ENCODE data around the gene POMP. TPM values are rescaled to one million over a fixed set of nuclear protein-coding genes. Genes with fewer than 3 reads are reported as not detected.
"Not testable (repeated sequence)": the region's sequence is repeated elsewhere in the genome, so short reads cannot be mapped to it uniquely, and the experiment has no call there.

The POMP gene
- total RNA-seq, 1 experiment from 2014 or later: 71.4 TPM

DNA sequence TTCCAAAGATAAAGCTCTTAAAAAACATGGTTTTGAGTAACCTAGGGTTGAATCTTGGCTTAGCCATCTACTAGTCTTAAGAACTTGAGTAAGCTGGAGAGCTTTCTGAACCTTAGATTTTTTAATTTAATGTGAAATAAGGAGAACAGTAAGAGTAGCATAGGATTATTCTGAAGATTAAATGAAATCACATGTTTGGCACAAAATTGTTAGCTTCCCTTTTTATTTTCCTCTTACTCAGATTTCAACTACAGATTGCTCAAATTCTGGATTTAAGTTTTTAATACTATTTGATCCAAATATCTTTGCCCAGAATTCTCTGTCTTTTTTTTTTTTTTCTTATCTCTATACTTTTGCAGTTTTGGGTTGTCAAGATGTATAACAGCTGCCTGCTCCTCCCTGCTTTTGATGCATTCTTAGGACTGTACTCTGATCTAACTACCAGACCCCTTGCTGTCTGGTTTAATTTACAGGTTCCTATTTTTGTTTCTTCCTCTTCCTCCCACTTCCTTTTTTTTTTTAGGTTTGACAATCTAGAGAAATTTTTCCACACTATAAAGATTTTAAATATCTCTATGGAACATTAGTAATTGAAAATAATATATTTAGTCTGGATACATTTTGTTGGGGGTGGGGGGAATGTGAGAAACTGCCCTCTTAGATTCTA is 12.3 kb downstream of the POMP start:
- H3K4me3 Mint-ChIP-seq (ENCODE audit: low read depth, unreplicated experiment): no peak overlapping the region
- no peaks in the 10 kb centered on the region for H3K27me3 Mint-ChIP-seq (ENCODE audit: unreplicated experiment)
- H3K36me3 Mint-ChIP-seq (ENCODE audit: insufficient read depth, unreplicated experiment): peaks cover 32% of the 10 kb centered on the region
- intact Hi-C loops (cut with micrococcal nuclease; ENCODE audit: unreplicated experiment): no loop called here
- DNase-seq: no peak
- H3K4me1 Mint-ChIP-seq (ENCODE audit: low read depth, unreplicated experiment): no peaks in the 10 kb centered on the region
- no peak overlapping the region for H3K27ac Mint-ChIP-seq (ENCODE audit: unreplicated experiment)
- TF ChIP-seq, protein P1, sequence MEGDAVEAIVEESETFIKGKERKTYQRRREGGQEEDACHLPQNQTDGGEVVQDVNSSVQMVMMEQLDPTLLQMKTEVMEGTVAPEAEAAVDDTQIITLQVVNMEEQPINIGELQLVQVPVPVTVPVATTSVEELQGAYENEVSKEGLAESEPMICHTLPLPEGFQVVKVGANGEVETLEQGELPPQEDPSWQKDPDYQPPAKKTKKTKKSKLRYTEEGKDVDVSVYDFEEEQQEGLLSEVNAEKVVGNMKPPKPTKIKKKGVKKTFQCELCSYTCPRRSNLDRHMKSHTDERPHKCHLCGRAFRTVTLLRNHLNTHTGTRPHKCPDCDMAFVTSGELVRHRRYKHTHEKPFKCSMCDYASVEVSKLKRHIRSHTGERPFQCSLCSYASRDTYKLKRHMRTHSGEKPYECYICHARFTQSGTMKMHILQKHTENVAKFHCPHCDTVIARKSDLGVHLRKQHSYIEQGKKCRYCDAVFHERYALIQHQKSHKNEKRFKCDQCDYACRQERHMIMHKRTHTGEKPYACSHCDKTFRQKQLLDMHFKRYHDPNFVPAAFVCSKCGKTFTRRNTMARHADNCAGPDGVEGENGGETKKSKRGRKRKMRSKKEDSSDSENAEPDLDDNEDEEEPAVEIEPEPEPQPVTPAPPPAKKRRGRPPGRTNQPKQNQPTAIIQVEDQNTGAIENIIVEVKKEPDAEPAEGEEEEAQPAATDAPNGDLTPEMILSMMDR (IDR thresholded peaks at IDR 0.05; ENCODE audit: unreplicated experiment): no peak
- H3K9me3 Mint-ChIP-seq (ENCODE audit: low read depth, unreplicated experiment): no peaks in the 10 kb centered on the region
- CTCF ChIA-PET: no interaction called here
- BruUV-seq (replicated peaks): no TSS peak

DNA sequence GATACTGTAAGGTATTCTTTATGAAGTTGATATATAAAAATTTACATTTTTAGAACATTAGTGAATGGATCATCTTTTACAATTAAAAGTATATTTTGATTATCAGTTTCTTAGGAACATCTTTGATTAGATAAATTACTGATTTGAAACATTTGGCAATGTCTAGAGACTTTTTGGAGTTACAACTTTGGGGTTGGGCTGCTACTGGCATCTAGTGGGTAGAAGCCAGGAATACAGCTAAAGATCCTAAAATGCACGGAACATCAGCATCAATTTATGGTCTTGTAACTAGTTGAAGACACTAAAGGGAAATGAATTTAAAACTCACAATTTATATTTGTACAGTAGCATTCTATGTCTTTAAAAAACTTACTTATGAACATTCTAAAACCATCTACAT is 19.9 kb downstream of the POMP start:
- Mint-ChIP-seq H3K9me3 (ENCODE audit: low read depth, unreplicated experiment) (no peaks in the 10 kb centered on the region), H3K36me3 (ENCODE audit: insufficient read depth, unreplicated experiment) (peaks cover 6% of the 10 kb centered on the region), H3K4me1 (ENCODE audit: low read depth, unreplicated experiment) (no peaks in the 10 kb centered on the region), H3K27ac (ENCODE audit: unreplicated experiment) (no peak overlapping the region), H3K4me3 (ENCODE audit: low read depth, unreplicated experiment) (no peak overlapping the region), H3K27me3 (ENCODE audit: unreplicated experiment) (no peaks in the 10 kb centered on the region)
- CTCF ChIA-PET: interaction anchor here (2.5 kb wide), 1 partner anchor 118 kb away, joined by 5 read pairs; no protein-coding TSS in a partner anchor
- DNase-seq: no peak
- TF ChIP-seq, protein P1 (IDR thresholded peaks at IDR 0.05; ENCODE audit: unreplicated experiment): no peak
- intact Hi-C loops (cut with micrococcal nuclease; ENCODE audit: unreplicated experiment): loop anchor here (1.0 kb wide), 1 partner anchor 117 kb away; no protein-coding TSS in a partner anchor
- BruUV-seq (replicated peaks): no TSS peak

DNA sequence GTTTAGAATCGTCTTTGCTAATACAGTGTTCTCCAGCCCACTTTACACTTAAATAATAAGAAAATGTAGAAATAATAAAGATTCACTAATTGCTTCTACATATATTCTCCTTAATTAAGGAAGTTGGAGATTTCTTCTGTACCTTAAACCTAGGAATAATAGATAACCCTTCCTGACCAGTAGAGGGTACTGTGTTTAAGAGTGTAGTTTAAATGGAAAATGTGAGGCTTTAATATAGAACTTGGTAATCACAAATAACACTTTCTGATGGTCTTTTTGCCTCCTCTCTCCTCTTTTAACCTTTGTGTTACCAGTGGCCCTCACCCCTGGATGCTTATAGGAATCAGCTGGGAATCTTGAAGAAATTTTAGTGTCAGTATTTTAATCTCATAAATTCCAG is 20.7 kb downstream of the POMP start:
- Mint-ChIP-seq H3K27me3 (ENCODE audit: unreplicated experiment) (no peaks in the 10 kb centered on the region), H3K27ac (ENCODE audit: unreplicated experiment) (no peak overlapping the region), H3K9me3 (ENCODE audit: low read depth, unreplicated experiment) (no peaks in the 10 kb centered on the region), H3K36me3 (ENCODE audit: insufficient read depth, unreplicated experiment) (peaks cover 6% of the 10 kb centered on the region), H3K4me1 (ENCODE audit: low read depth, unreplicated experiment) (no peaks in the 10 kb centered on the region), H3K4me3 (ENCODE audit: low read depth, unreplicated experiment) (no peak overlapping the region)
- TF ChIP-seq, protein P1 (IDR thresholded peaks at IDR 0.05; ENCODE audit: unreplicated experiment): no peak
- no TSS peak for BruUV-seq (replicated peaks)
- CTCF ChIA-PET: interaction anchor here (2.5 kb wide), 1 partner anchor 117 kb away, joined by 5 read pairs; no protein-coding TSS in a partner anchor
- intact Hi-C loops (cut with micrococcal nuclease; ENCODE audit: unreplicated experiment): loop anchor here (1.0 kb wide), 1 partner anchor 117 kb away; no protein-coding TSS in a partner anchor
- DNase-seq: no peak

GRCh38 chr13:28680541-28680940 is 21.6 kb downstream of the POMP start:
- H3K27ac Mint-ChIP-seq (ENCODE audit: unreplicated experiment): no peak overlapping the region
- H3K4me1 Mint-ChIP-seq (ENCODE audit: low read depth, unreplicated experiment): no peaks in the 10 kb centered on the region
- H3K36me3 Mint-ChIP-seq (ENCODE audit: insufficient read depth, unreplicated experiment): peaks cover 6% of the 10 kb centered on the region
- H3K27me3 Mint-ChIP-seq (ENCODE audit: unreplicated experiment): no peaks in the 10 kb centered on the region
- CTCF ChIA-PET: interaction anchor here (2.5 kb wide), 1 partner anchor 116 kb away, joined by 5 read pairs; no protein-coding TSS in a partner anchor
- intact Hi-C loops (cut with micrococcal nuclease; ENCODE audit: unreplicated experiment): no loop called here
- no TSS peak for BruUV-seq (replicated peaks)
- TF ChIP-seq, protein P1 (IDR thresholded peaks at IDR 0.05; ENCODE audit: unreplicated experiment): no peak
- no peaks in the 10 kb centered on the region for H3K9me3 Mint-ChIP-seq (ENCODE audit: low read depth, unreplicated experiment)
- H3K4me3 Mint-ChIP-seq (ENCODE audit: low read depth, unreplicated experiment): no peak overlapping the region
- DNase-seq: no peak

- BruUV-seq (replicated peaks); CTCF ChIA-PET; H3K27me3 Mint-ChIP-seq (ENCODE audit: unreplicated experiment); H3K27ac Mint-ChIP-seq (ENCODE audit: unreplicated experiment); DNase-seq; intact Hi-C loops (cut with micrococcal nuclease; ENCODE audit: unreplicated experiment); H3K9me3 Mint-ChIP-seq (ENCODE audit: low read depth, unreplicated experiment); H3K4me3 Mint-ChIP-seq (ENCODE audit: low read depth, unreplicated experiment); H3K36me3 Mint-ChIP-seq (ENCODE audit: insufficient read depth, unreplicated experiment); H3K4me1 Mint-ChIP-seq (ENCODE audit: low read depth, unreplicated experiment): not testable (repeated sequence)
Observed at GRCh38 chr13:28683169-28683568, 24.2 kb downstream of the POMP start.
